Measurements from ENCODE around the gene MRAP.

DNA sequence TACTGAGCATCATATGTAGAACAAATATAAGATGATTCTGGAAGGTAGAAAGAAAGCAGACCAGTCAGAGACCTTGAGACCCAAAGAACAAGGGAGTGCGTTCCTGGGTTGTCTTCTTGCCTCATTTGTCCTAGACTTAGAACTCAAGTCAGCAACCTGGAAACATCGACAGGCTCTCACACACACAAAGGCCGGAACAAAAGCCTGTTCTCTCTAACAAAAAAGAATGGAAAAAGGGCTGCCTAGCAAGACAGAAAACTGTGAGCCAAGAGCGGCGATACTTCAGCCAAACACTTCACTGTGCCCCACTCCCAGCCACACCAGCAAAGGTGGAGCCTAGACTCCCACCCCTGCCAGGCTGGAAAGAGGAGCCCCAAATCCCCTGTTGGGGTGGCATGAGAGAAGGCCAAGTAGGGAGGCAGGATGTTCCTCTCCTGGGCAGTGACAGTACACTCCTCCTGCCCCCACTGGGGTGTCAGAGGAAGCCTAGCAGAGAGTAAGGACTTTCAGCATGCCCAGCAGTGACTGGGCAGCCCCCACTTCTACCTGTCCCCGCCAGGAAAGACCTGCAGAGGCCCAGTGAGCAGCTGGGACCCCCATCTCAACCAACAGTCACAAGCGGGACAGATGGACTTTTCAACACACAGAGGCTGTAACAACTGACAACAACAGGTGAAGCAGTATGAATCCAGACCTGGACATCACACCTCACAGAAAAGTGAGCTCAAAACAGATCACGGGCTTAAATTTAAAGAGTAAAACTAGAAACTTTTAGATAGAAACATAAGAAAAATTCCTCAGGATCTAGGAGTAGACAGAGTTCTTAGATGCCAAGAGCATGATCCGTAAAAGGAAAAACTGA is 33.0 kb downstream of the MRAP start:
- TF ChIP-seq EP300 (conservative IDR thresholded peaks at IDR 0.05; ENCODE audit: poor library complexity, severe bottlenecking) (no peak), EZH2 (IDR thresholded peaks at IDR 0.05; ENCODE audit: borderline replicate concordance, insufficient read depth, low read length, poor library complexity, severe bottlenecking) (no peak), RAD21 (conservative IDR thresholded peaks at IDR 0.05) (no peak)
- TF ChIP-seq, protein P1, sequence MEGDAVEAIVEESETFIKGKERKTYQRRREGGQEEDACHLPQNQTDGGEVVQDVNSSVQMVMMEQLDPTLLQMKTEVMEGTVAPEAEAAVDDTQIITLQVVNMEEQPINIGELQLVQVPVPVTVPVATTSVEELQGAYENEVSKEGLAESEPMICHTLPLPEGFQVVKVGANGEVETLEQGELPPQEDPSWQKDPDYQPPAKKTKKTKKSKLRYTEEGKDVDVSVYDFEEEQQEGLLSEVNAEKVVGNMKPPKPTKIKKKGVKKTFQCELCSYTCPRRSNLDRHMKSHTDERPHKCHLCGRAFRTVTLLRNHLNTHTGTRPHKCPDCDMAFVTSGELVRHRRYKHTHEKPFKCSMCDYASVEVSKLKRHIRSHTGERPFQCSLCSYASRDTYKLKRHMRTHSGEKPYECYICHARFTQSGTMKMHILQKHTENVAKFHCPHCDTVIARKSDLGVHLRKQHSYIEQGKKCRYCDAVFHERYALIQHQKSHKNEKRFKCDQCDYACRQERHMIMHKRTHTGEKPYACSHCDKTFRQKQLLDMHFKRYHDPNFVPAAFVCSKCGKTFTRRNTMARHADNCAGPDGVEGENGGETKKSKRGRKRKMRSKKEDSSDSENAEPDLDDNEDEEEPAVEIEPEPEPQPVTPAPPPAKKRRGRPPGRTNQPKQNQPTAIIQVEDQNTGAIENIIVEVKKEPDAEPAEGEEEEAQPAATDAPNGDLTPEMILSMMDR (IDR thresholded peaks at IDR 0.05; ENCODE audit: poor library complexity, severe bottlenecking): no peak

All from neural cell (in vitro differentiated cells).